ENCODE results near the gene HOXB8.
A peak's percentile ranks its signal among the peaks of the same experiment; 100 is the strongest.

DNA sequence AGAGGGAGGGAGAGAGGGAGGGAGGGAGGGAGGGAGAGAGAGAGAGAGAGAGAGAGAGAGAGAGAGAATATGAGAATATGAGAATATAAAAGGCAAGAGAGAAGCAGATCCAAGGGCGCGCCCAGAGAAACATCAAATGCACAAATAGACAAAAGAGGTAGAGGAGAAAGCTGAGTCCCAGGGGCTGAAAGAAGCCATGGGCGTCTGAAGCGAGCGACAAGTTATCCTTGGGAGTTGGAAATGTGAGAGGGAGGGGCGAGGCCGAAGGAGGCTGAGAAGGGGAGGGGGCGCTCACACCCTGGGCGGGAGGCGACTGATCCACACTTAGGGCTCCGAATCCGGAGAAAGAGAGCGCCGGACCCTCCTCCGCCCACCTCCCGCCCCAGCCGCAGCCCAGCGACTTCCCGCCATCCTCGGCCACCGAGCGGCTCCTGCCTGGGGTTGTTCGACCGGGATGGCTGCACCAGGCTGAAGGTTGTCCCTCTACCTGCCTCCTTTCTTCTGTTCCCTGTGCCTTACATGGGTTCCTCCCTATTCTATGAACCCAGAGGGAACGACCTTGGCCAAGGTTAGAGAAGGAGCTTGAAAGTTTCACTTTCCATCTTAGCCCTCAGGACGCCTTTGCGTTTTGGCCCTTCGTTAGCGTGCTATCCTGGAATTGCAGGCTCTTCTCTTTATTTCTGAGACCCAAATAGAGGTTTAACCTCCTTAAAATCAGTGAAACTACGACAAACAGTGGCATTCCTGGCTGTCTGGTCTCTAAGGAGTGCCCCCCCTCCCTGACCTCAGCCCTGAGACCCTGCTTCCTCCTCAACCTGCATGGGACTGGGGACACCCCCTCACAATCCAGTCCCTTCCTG is 32.2 kb upstream of the HOXB8 start:
- TF ChIP-seq, protein P1, sequence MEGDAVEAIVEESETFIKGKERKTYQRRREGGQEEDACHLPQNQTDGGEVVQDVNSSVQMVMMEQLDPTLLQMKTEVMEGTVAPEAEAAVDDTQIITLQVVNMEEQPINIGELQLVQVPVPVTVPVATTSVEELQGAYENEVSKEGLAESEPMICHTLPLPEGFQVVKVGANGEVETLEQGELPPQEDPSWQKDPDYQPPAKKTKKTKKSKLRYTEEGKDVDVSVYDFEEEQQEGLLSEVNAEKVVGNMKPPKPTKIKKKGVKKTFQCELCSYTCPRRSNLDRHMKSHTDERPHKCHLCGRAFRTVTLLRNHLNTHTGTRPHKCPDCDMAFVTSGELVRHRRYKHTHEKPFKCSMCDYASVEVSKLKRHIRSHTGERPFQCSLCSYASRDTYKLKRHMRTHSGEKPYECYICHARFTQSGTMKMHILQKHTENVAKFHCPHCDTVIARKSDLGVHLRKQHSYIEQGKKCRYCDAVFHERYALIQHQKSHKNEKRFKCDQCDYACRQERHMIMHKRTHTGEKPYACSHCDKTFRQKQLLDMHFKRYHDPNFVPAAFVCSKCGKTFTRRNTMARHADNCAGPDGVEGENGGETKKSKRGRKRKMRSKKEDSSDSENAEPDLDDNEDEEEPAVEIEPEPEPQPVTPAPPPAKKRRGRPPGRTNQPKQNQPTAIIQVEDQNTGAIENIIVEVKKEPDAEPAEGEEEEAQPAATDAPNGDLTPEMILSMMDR (IDR thresholded peaks at IDR 0.05) = no peak
- TF ChIP-seq EZH2 (IDR thresholded peaks at IDR 0.05) = peak; percentile 69
- TF ChIP-seq EZH2phosphoT487 (IDR thresholded peaks at IDR 0.05) = peak; percentile 4
